ENCODE data around the gene ACTMAP. TPM values are rescaled to one million over a fixed set of nuclear protein-coding genes. Genes with fewer than 3 reads are reported as not detected.
"Not testable (repeated sequence)": the region's sequence is repeated elsewhere in the genome, so short reads cannot be mapped to it uniquely, and the experiment has no call there.

Gene ACTMAP
- total RNA-seq, 3 donors from 2014 or later (not counting 1 experiment from before 2014, with no cell fraction given), result 5.9 to 9.6 (median 8.2) TPM

GRCh38 chr19:40735013-40735771 is 15.1 kb downstream of the ACTMAP start:
- peaks cover 7% of the 10 kb centered on the region for H3K36me3 Mint-ChIP-seq
- no peak for TF ChIP-seq CTCF (IDR thresholded peaks at IDR 0.05)
- no peak overlapping the region for H3K4me3 ChIP-seq (ENCODE audit: low read length)
- no peaks in the 10 kb centered on the region for H3K27me3 Mint-ChIP-seq (ENCODE audit: low read depth in 2 of 2)
- H3K27ac Mint-ChIP-seq, result no peak overlapping the region
- H3K27me3 ChIP-seq (ENCODE audit: control insufficient read depth, insufficient read depth, low read length), result no peaks in the 10 kb centered on the region
- ATAC-seq, result no peak
- H3K4me3 Mint-ChIP-seq, result no peak overlapping the region
- no peaks in the 10 kb centered on the region for H3K4me1 Mint-ChIP-seq
- H3K9me3 ChIP-seq (ENCODE audit: control insufficient read depth, insufficient read depth, low read length), result no peaks in the 10 kb centered on the region
- no peak for DNase-seq
- H3K27ac ChIP-seq (ENCODE audit: low read length), result no peak overlapping the region
- no peaks in the 10 kb centered on the region for H3K9me3 Mint-ChIP-seq
- peaks cover 53% of the 10 kb centered on the region for H3K36me3 ChIP-seq (ENCODE audit: control insufficient read depth, insufficient read depth, low read length)
- WGBS (ENCODE audit: insufficient coverage), result 95% methylated on average over 11 of the region's 11 CpGs
- intact Hi-C loops (cut with micrococcal nuclease), result no loop called here
- no peaks in the 10 kb centered on the region for H3K4me1 ChIP-seq (ENCODE audit: control insufficient read depth, insufficient read depth, low read length)

GRCh38 chr19:40733149-40733548 is 17.1 kb downstream of the ACTMAP start:
- H3K9me3 Mint-ChIP-seq, result no peaks in the 10 kb centered on the region
- intact Hi-C loops (cut with micrococcal nuclease), result no loop called here
- no peaks in the 10 kb centered on the region for H3K27me3 Mint-ChIP-seq (ENCODE audit: low read depth in 2 of 2)

GRCh38 chr19:40732304-40732703 is 18.0 kb downstream of the ACTMAP start:
- H3K27ac ChIP-seq (ENCODE audit: low read length); H3K4me1 ChIP-seq (ENCODE audit: control insufficient read depth, insufficient read depth, low read length); H3K4me3 Mint-ChIP-seq; H3K27me3 Mint-ChIP-seq (ENCODE audit: low read depth in 2 of 2); H3K27me3 ChIP-seq (ENCODE audit: control insufficient read depth, insufficient read depth, low read length); H3K9me3 Mint-ChIP-seq; H3K27ac Mint-ChIP-seq; DNase-seq; H3K4me1 Mint-ChIP-seq; H3K9me3 ChIP-seq (ENCODE audit: control insufficient read depth, insufficient read depth, low read length); H3K36me3 Mint-ChIP-seq; ATAC-seq; H3K4me3 ChIP-seq (ENCODE audit: low read length); intact Hi-C loops (cut with micrococcal nuclease): not testable (repeated sequence)
- WGBS (ENCODE audit: insufficient coverage), result 97% methylated on average over 16 of the region's 16 CpGs
- peaks cover 54% of the 10 kb centered on the region for H3K36me3 ChIP-seq (ENCODE audit: control insufficient read depth, insufficient read depth, low read length)

More at GRCh38 chr19:40733149-40733548, 17.1 kb downstream of the ACTMAP start:
- Histone ChIP-seq H3K9me3 (ENCODE audit: control insufficient read depth, insufficient read depth, low read length) (no peaks in the 10 kb centered on the region), H3K27ac (ENCODE audit: low read length) (no peak overlapping the region), H3K4me3 (ENCODE audit: low read length) (no peak overlapping the region), H3K36me3 (ENCODE audit: control insufficient read depth, insufficient read depth, low read length) (peaks cover 55% of the 10 kb centered on the region), H3K27me3 (ENCODE audit: control insufficient read depth, insufficient read depth, low read length) (no peaks in the 10 kb centered on the region), H3K4me1 (ENCODE audit: control insufficient read depth, insufficient read depth, low read length) (no peaks in the 10 kb centered on the region)
- ATAC-seq (no peak), DNase-seq (no peak)
- Mint-ChIP-seq H3K27ac (no peak overlapping the region), H3K4me3 (no peak overlapping the region), H3K36me3 (peaks cover 7% of the 10 kb centered on the region), H3K4me1 (no peaks in the 10 kb centered on the region)
- WGBS (ENCODE audit: insufficient coverage), result 95% methylated on average over 13 of the region's 13 CpGs
- TF ChIP-seq CTCF (IDR thresholded peaks at IDR 0.05), result no peak

GRCh38 chr19:40730065-40730464 is 20.2 kb downstream of the ACTMAP start:
- WGBS (ENCODE audit: insufficient coverage), result 95% methylated on average over 5 of the region's 5 CpGs

More at GRCh38 chr19:40730065-40730464, 20.2 kb downstream of the ACTMAP start:
- H3K9me3 Mint-ChIP-seq; H3K4me1 Mint-ChIP-seq; H3K27ac Mint-ChIP-seq; H3K4me1 ChIP-seq (ENCODE audit: control insufficient read depth, insufficient read depth, low read length); H3K9me3 ChIP-seq (ENCODE audit: control insufficient read depth, insufficient read depth, low read length); H3K27me3 Mint-ChIP-seq (ENCODE audit: low read depth in 2 of 2); H3K27ac ChIP-seq (ENCODE audit: low read length); DNase-seq; H3K4me3 Mint-ChIP-seq; H3K27me3 ChIP-seq (ENCODE audit: control insufficient read depth, insufficient read depth, low read length); ATAC-seq; intact Hi-C loops (cut with micrococcal nuclease); H3K4me3 ChIP-seq (ENCODE audit: low read length); H3K36me3 Mint-ChIP-seq: not testable (repeated sequence)
- H3K36me3 ChIP-seq (ENCODE audit: control insufficient read depth, insufficient read depth, low read length), result peaks cover 52% of the 10 kb centered on the region
